ENCODE measurements around the gene LRRC8D.

LRRC8D gene

GRCh38 chr1:89834083-89834704 is 13.4 kb downstream of the LRRC8D start:
- DNase-seq, result no peak

GRCh38 chr1:89836252-89837035 is 15.6 kb downstream of the LRRC8D start:
- DNase-seq, result no peak

- no peak for DNase-seq
These were observed 16.2 kb downstream of the LRRC8D start for GRCh38 chr1:89837036-89837481.

DNA sequence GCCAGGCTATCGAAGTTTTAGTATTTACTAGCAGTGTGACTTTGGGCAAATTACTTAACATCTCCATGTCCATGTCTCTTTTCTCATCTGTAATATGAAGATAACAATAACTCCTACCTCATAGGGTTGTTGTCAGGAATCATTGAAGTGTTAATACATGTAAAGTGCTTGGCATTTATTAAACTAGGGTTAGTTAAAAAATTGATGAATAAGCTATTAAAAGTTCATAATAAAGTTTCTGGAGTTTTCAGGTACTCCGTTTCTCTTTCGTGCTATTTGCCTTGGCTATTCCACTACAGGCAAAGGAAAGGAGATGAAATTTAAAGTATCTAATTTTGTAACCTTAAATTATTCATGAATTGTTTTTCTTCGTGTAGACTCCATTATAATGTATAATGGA is 16.7 kb downstream of the LRRC8D start:
- DNase-seq, result no peak

- DNase-seq, result no peak
These were observed 18.7 kb downstream of the LRRC8D start for GRCh38 chr1:89839516-89839915.

DNA sequence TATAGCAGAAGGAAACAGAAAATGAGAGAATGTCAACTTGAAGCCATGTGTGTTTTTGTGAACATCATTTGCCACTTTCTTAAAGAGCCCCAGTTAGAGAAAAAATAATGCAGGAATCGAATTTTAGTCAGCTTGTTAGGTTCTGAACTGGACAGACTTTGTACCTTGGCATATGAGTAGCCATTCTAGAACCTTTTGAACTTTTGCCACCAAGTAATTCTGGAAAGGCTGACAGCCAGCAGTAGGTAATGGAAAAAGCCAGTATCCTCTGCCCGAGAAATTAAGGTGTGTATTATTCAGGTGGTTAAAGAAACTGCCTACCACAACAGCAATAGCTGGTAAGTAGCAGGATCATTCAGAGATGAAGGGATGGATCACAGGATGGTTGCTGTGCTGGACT is 20.7 kb downstream of the LRRC8D start:
- DNase-seq, result no peak

GRCh38 chr1:89842567-89843272 is 21.9 kb downstream of the LRRC8D start:
- no peak for DNase-seq

GRCh38 chr1:89843273-89844130 is 22.7 kb downstream of the LRRC8D start:
- peak; percentile 46 to 76 for DNase-seq

GRCh38 chr1:89844241-89844807 is 23.5 kb downstream of the LRRC8D start:
- DNase-seq, result no peak

GRCh38 chr1:89844860-89845259 is 24.0 kb downstream of the LRRC8D start:
- no peak for DNase-seq

- no peak for DNase-seq
These were observed 26.4 kb downstream of the LRRC8D start for GRCh38 chr1:89847191-89847729.

DNA sequence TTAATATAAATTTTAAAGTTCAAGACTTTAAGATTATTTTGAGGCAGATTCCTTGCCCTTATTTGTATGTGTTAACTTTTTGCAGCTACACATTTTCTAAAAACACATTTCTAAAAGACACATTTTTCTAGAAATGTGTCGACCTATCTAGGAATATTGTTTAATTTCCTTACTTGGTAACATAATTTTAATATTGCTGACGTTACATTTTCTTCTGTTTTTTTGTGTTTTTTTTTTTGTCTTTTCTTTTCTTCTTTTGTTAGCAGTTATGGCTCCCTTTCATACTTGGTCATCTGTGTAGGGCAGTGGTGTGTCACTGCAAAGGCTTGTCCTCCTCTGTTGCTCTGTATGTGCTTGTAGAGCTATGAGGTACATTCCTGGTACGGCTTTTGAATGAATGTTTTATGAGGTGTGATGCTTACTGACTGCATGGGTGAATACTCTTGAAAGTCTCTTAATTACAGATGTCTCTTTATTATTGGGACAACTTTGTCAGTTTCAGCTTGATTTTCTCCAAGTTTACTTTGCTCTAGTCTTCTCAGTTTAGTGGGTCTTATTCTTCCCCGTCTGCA is 30.1 kb downstream of the LRRC8D start:
- DNase-seq, result no peak

DNA sequence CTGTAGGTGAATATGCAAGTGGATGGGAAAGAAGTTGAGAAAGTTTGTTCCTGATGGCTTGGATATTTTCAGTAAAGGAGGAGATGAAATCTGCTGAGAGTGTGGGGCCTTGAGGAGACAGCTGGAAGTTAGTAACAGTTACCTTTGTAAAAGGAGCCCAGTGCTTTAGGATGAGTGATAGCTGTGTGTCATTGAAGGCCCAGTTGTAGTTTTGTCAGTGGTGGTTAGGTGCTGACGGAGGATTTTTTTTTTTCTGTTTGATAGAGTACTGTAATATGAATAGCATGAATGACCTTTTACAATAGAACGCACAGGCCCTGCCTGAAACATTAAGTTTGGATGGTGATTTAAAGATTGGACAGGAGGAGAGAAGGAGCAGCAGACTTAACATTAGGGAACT is 33.3 kb downstream of the LRRC8D start:
- DNase-seq, result no peak

- no peak for DNase-seq
These were observed 34.7 kb downstream of the LRRC8D start for GRCh38 chr1:89855413-89856123.

- DNase-seq, result no peak
These were observed 42.5 kb downstream of the LRRC8D start for GRCh38 chr1:89863165-89863830.

GRCh38 chr1:89865498-89866382 is 44.9 kb downstream of the LRRC8D start:
- DNase-seq, result no peak

DNA sequence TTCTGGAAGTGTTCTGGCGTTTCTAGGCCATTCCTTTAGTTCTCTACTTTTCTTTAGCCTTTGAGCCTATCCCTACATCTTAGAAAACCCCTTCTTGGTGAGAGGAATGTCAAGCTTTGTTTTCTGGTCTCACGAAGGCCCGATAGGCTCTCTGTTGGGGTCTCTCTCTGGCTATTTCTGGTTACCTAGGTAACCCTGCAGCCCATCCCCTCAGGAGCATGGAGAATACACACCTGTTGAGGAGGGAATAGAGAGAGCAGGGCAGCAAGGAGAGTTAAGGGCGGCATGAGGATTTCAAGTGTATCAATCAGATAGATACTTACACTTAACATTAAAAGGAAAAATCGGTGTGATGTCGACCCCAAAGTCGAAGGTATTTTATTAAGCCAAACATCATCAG is 45.7 kb downstream of the LRRC8D start:
- no peak for DNase-seq

DNA sequence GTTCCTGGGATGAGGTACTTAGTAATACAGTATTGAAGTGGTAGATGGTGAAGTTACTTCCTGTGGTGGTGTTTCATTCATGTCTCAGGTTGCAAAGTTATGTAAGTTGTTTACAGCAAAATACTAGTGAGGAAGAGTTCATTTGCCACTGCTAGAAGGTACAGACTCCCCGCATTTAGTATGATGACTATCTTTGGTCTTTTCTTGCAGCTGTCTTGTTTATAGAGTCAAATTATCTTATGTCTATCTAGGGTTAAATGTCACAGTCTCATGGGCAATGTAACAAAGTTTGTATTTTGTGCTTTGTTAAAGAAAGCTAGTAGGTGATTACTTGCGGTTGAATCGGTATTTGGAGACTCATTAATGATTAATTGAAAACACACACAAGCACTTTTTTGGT is 50.2 kb downstream of the LRRC8D start:
- no peak for DNase-seq

DNA sequence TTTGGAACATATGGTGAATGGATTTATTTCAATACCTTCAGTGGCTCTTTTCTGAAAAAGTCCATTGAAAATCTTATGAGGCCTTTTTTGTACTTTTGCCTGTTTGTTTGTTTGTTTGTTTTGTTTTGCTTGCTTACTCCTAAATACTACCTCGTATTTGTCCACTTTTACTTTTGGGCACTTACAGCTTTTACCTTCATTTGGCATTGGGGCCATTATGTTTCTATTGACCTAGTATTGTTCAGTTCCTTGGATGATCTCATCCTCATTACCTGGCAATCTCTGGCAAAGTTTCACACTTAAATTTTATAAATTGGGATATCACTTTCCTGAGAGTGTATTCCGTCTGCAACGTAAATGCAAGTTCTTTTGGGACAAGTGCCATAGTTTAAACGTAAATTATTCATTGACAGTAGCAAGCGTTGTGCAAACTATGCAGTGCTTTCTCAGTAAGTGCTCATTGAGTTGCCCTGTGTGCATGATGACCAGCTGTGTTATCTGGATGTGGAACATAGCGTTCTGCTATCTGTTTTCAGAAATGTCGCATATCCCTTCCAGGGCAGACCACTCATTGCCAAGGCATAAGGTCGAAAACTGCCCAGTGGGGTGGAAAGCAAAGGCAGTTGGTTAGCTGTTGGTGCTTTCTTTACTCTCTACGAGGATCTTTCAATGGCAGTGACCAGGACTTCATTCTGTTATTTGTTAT is 51.1 kb downstream of the LRRC8D start:
- DNase-seq, result no peak
